ENCODE data around the gene IQCN.

DNA sequence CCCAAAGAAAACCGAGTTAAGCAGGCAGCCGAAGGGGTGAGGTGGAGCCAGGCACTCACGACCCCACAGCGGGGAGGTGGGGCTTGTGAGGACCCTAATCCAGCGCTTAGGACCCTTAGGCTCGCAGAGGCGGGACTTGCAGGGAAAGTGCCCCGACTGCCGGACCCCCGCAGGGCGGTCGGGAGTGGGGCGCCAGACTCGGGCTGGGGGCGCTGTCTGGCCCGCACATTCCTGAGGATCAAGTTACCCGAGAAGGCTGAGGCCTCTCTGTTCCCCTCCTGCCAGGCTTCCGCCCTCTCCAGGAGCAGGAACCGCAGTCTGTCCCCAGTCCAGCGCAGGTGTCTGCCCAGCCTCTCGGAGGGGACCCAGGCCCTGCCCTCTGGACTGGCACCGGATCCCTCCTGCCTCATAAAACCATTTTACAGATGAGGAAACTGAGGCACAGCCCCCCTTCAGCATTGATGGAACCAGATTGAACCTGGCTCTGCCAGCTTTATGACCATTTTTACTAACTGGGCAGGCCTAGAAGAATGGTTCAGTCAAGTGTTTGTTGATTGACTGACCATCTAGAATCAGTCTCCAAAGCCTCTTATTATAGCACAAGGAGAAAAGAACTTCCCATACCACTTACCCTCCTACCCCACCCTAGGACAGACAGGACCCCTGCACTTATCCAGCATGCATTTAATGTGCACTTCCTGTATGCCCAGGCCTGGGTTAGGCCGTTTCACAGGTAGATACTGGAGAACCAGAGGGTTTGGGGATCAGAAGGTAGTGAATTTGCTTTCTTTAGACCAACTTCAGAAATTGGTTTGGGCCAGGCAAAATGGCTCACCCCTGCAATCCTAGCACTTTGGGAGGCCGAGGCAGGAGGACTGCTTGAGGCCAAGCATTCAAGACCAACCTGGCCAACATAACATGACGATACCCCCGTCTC, 13.9 kb upstream of the IQCN start:
- TF ChIP-seq, protein P1, sequence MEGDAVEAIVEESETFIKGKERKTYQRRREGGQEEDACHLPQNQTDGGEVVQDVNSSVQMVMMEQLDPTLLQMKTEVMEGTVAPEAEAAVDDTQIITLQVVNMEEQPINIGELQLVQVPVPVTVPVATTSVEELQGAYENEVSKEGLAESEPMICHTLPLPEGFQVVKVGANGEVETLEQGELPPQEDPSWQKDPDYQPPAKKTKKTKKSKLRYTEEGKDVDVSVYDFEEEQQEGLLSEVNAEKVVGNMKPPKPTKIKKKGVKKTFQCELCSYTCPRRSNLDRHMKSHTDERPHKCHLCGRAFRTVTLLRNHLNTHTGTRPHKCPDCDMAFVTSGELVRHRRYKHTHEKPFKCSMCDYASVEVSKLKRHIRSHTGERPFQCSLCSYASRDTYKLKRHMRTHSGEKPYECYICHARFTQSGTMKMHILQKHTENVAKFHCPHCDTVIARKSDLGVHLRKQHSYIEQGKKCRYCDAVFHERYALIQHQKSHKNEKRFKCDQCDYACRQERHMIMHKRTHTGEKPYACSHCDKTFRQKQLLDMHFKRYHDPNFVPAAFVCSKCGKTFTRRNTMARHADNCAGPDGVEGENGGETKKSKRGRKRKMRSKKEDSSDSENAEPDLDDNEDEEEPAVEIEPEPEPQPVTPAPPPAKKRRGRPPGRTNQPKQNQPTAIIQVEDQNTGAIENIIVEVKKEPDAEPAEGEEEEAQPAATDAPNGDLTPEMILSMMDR (conservative IDR thresholded peaks at IDR 0.05) = no peak
- TF ChIP-seq ZFX (IDR thresholded peaks at IDR 0.05) = no peak

Measured in C4-2B (cell line).